Middle frontal gyrus (tissue), 1 donor: ENCODE data around the gene EME2.
A peak's percentile ranks its signal among the peaks of the same experiment; 100 is the strongest.

Experiments used
- DNase-seq: peaks from one replicate; pipeline ENCODE4 v3.0.0-alpha.2; 2015; ENCODE audit warnings: low spot score; ENCODE audit errors: extremely low spot score

The EME2 gene

DNA sequence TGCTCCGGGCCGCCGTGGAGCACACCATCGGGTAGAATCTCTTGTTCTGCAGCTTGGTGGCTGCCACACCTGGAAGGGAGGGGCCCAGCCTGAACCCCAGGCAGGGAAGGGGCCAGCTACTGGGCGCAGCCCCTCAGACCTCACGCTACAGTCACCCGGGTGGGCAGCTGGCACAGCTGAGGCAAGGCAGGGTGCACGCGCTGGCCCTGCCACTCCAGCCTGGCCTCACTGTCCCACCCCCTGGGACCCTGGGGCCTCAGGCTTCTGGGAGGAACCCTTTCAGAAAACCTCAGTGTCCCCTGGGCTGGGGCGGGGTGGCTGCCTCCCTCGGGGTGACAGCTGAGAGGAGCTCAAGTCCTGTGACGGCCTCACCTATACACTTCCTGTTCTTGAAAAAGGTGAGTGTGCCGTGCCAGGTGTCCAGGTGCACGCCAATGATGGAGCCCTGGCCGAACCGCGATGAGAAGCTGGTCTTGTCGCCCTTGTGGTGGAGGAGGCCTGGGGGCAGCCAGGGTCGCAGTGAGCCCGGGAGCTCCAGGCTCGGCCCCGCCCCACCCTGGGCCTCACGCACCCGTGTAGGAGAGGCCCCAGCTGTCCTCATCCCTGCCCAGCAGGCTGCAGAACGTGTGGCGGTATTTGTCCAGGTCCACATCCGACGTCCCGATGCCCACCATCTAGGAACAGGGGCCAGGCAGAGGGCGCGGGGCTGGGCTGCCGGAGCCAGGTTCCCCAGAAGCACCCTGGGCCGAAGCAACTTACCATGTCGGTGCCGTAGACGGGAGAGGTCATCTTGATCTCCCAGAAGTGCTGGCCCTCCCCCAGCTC is 5.0 kb downstream of the EME2 start:
- DNase-seq: no peak

DNA sequence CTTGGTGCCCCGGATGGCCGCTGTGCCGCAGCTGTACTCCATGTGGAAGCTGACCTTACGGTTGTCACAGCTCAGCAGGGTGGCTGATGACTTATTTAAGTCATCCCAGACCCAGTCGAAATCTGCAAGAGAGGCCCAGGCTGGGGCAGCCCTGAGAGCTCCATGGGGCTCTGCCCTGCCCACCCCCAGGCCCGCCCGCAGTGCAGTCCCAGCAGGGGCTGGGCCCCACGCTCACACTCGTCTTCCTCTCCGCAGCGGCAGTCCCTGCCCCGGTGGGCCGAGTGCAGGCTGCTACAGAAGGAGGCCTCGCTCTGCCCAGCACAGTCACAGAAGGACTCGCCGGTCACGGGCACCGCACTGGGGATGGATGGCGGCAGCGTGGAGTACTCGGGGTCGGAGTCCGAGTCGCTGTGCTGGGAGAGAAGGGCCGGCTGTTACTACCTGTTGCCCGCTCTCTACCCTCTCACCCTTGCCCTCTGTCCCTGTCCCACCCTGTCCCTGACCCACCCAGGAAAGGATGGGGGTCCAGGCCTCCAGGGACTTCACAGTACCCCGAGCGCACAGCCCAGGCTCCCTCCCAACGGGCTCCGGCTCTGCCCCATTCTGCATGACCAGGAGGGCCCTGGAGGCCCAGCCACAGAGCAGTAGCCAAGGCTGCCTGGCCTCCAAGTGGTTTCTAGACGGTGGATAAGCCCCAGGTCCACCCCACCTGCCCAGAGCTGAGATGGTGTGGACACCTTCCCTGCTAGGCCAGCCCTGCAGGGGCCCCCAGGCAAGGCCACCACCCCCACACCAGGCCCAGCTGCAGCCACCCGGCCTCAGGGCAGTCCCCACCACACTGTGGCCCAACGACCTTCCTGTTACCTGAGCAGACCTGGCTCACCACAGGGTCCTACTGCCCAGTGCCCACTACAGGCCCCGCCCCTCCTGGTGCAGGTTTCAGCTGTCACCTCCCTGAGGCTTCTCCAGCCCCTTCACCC is 5.9 kb downstream of the EME2 start:
- DNase-seq: no peak

DNA sequence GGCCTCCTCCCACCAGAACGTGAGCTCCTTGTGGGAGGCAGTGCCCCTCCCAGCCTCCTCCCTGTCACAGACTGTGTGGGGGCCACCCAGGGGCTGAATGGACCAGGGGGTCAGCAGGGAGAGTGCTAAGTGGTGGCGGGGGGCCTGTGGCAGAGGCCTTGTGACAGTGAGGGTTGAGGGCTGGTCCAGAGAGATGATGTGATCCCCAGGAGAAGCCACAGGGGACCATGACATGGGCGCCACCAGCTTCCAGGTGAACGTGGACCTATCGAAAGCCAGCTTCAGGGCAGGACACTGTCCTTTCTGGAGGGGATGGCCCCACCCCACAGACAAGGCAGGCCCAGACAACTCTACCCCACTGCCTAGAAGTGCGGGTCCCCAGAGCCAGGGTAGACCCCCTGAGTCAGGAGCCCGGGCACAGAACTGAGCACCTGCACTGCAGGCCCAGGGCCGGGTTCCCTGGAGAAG is 6.7 kb downstream of the EME2 start:
- DNase-seq: no peak

DNA sequence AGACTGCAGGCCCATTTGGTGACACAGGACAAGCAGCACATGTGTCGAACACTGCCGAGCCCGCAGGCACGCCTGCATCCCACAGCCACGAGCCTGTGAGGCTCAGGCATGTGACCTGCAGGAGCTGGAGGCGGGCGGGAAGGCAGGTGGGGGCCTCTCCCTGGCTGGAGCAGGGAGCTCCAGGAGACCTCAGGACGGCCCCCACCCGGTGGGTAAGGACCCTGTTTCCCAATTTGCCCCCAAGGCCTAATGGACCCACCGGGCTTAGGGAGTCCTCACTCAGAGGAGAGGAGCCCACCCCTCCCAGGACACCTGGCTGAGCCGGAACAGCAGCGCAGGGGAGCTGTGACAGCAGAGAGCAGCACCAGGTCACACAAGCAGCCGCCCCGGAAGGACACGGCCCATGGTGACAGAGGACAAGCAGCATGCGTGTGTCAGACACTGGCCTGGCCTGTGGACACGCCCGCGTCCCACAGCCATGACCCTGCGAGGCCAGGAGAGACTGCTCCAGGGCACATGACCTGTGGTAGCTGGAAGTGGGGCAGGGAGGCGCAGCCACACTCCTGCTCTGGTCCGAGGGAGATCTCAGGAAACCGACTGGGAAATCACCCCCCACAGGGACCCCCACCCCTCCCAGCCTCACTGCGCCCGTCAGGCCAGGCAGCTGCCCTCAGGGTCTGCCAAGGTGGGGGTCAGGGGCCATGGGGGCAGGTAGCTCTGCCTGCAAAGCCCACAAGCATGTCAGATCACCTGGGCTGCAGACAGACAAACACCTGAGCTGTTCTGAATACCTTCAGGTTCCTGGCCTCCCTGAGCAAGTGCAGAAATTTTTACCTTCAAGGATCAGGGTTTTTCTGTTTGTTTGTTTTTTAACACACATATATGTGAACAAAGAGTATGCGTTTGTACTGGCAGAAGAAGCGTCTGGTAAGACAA is 7.4 kb downstream of the EME2 start:
- DNase-seq: no peak

DNA sequence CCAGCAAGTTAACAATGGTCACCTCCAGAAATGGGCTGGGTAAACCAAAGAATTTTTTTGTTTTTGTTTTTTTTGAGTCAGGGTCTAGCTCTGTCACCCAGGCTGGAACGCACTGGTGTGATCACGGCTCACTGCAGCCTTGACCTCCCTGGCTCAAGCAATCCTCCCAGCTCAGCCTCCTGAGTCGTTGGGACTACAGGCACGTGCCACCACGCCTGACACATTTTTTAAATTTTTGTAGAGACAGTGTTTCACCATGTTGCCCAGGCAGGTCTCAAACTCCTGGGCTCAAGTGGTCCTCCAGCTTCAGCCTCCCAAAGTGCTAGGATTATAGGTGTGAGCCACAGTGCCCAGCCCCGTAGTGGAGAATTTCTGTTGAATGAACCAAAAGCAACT is 8.1 kb downstream of the EME2 start:
- DNase-seq: no peak

DNA sequence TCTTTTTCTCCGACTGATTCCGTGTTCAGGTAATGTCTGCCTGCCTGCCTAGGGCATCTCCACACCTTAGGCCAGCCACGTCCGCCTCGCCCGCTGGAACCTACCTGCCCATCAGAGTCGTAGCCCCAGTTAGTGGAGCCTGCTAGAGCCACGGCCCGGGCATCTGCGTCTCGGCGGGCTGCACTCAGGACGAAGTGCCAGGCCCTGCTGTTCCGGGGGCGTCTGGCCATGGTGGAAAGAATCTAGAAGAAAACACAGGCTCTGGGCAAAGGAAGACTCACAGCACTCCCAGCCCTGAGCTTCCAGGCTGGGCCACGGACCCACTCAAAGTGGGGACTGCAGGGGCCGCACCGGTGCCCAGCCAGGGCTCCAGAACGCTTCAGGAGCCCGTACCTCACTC is 8.6 kb downstream of the EME2 start:
- DNase-seq: no peak

DNA sequence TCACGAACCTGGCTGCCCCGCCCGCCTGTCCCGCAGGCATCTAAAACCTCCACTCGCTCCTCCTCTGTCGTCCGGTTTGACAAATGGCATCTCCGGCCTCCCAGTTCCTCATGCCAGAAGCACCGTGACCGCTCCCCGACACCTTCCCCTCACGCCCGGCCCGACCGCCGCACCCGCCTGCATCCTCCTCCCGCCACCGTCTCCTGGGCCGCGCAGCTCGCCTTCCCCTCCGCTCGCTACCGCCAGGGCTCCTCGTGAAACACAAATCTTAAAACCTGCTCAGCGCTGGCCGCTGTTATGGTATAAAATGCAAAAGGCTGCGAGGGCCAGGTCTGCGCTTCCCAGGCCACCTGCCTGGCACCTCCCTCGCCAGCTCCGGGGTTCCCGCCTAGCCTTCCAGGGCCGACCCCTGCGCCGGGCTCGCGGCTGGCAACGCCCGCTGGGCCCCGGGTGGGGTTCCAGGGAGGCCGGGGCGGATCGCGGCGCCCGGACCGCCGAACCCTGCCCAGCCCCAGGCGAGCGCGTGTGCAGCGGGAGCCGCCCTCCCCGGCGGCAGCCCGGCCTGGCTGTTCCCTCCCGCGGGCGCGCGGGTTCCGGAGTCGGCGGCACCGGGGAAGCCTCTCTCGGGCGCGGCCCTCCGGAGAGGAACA is 9.3 kb downstream of the EME2 start:
- DNase-seq: no peak

DNA sequence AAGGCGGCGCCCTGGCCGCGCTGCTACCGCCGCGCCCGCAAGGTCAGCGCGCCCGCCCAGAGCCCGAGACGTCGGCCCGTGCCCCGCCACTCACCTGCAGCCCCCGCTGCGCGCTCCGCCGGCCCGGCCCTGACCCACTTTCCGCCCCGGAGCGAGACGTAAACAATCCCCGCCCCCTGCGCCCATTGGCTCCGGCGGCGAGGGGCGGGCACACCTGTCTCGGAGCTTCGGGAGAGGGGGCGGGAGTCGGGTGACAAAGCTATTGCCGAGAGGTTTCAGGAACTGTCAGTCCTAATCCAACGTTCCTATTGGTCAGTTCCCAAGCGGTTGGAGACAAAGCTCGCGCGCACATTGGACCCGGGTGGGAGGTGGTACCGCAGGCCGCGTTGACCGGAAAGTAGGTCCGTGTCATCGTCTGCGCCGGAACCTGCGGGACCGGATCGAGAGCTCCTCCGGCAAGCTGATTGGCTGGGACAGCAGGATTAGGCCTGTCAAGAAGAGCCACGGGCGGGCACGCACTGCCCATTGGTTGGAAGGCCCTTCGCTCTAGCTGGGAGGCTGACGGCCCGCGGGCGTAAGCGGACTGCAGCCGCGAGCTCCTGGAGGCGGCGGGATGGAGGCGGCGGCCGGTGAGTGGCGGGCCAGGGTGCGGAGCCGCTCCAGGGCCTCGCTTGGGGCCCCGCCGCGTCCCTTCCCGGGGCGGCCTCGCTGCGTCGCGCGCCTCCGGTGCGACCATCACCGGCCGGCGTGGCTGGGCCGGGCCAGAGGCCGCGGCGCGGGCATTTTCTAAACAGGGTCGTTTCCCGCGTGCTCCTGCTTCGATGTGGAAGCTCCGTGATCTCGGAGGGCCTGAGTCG is 10.0 kb downstream of the EME2 start, which contains the start of the genes NUBP2 and SPSB3:
Gene NUBP2 (plus strand): TSS at position 553 of the 857 bp plus-strand sequence. CDS start 61 bp downstream, at position 614.
Gene SPSB3 (minus strand): TSS at position 164 of the 857 bp plus-strand sequence. CDS start 1,088 bp downstream, outside the sequence.
- DNase-seq: peak; percentile 100

DNA sequence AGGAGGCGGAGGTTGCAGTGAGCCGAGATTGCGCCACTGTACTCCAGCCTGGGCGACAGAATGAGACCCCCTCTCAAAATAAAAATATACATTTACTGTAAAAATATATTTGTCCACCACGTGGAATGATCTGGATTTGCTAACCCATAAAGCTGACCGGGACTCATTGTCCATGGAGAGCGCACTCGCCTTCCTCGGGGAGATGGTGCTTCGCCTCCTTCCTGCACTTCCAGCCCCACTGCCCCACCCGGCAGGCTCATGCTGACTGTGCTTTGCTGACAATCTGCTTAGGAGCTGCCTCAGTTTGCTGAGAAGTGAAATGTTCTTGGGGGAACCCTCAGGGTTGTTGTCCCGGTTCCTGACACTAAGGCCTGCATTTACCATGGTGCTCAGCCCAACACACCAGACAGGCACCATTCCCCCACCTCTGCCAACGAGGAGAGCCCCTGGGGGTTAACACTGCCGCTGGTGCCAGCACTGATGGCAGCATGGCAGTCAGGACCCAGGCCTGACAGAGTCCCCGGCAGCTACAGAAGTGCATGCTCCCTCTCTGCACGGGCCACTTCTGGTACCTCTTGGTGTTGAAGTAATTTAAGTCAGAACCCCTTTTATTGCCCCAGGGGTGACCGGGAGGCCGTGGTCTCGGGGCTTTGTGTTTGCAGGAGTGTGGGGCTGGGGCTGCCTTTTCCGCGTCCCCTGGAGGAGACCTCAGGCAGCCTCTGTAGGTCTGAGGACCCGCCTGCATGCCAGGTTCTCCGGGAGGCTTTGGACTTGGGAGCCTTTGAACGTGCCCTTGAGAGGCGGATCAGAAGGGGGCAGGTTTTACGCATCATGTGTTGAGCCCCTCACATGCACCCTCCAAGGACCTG is 12.6 kb downstream of the EME2 start:
- no peak for DNase-seq

DNA sequence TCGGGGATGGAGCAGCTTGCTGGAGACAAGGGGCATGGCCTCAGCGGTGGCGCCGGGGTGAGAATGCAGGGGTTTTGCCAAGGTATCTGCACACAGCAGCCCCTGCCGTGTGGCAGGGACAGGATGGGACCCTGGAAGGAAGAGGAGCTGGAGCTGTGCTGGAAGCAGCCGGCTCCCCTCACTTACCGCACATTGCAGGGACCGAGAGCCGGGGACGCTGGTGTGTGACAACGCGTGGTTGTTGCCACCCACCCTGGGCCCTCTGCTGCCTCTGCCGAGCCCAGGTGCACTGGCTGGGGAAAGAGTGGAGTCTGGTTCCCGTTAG is 13.2 kb downstream of the EME2 start:
- DNase-seq: no peak

DNA sequence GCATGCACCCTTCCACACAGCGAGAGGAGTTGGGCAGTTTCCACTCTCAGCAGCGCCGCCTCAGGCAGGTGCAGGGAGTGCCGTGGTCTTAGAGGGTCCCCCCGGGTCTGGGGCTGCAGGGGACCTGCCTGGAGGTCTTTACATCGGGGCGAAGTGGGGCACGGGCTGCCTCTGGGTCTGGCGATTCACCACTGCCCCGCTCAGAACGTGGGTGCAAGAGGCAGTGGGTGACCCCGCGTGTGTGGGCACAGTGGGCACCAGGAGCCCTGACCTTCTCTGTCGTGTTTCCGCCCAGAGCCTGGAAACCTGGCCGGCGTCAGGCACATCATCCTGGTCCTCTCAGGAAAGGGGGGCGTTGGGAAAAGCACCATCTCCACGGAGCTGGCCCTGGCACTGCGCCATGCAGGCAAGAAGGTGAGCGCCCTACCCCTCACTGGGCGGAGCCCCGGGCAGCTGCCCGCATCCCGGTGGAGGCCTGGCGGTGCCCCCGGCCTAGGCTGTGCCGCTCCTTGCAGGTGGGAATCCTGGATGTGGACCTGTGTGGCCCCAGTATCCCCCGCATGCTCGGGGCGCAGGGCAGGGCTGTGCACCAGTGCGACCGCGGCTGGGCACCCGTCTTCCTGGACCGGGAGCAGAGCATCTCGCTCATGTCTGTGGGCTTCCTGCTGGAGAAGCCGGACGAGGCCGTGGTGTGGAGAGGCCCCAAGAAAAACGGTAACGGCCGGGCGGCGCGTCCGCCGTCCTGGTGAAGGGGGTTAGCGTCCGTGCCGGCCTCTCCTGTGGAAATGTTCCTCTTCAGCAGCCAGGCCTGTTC is 13.8 kb downstream of the EME2 start:
- no peak for DNase-seq

DNA sequence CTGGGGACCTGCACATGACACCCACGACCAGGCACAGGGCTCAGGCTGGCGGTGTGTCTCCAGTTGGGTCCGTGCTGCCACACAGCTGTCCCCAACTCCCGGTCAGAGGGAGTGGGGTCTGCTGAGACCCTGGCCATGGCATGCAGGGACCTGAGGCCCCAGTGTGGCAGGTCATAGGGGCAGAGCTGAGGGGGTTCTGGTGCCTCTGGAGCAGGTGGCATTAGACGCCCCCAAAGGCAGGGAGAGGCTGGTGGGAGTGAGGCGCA is 14.4 kb downstream of the EME2 start:
- DNase-seq: no peak

DNA sequence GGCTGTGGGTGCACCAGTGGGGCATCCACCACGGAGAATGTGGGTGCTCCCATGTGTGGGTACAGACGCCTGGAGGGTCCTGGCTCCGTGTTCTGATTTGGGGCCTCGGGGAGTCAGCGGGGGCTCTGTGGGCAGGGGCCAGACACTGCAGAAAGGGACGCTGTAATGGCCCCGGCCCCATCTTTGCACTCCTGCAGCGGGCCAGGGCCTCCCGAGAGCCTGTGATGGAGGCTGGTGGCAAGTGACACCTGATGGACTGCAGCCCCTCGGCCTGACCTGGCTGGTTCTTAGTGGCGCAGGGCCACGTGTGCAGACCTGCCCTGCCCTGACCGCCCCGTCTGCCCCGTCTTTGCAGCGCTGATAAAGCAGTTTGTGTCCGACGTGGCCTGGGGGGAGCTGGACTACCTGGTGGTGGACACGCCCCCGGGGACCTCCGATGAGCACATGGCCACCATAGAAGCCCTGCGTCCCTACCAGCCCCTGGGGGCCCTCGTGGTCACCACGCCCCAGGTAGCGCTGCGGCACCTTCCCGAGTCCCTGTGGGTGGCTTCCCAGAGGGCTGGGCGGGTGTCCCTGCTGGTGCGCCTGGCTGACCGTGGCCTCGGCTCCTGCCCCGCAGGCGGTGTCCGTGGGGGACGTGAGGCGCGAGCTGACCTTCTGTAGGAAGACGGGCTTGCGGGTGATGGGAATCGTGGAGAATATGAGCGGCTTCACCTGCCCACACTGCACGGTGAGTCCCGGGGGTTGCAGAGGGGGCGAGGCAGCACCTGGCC is 14.9 kb downstream of the EME2 start:
- DNase-seq: no peak

DNA sequence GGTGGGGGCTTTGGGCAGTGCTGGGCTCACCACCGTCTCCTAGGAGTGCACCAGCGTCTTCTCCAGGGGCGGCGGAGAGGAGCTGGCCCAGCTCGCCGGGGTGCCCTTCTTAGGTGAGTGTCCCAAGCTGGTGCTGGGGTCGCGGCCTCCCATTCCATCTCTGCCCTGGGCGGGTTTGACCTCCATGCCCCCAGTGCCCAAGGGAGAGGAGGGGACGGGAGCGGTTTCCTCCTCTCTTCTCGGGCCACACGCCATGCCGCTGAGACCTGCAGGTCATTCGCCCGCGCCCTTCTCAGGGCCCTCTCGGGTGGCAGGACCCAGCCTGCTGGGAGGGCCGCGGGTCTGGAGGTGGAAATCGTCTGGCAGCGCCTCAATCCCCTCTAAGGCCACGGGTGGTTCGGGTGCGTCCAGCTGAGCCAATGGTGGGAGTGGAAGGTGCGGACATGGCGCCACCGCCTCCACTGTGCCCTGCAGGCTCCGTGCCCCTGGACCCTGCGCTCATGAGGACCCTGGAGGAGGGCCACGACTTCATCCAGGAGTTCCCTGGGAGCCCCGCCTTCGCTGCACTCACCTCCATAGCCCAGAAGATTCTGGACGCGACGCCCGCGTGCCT is 15.6 kb downstream of the EME2 start:
- DNase-seq: no peak

DNA sequence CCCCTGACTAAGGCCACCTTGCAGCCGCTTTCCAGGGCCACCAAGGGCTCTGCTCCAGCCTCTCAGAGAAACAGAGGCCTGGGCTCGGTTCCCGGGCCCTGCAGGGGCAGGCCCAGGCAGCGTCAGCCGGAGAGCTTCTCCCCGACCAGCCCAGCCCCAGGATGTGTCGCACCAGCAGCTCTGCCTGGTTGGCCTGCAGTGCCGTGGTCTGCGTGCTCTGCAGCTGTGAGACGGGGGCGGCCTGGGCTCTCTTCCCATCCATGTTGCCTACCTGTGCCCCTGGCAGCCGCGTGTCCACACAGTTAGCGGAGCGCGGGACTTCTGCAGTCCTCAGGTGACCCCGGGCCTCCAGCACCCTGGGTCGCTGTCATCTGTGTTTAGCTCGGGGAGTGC is 16.1 kb downstream of the EME2 start:
- DNase-seq: no peak

DNA sequence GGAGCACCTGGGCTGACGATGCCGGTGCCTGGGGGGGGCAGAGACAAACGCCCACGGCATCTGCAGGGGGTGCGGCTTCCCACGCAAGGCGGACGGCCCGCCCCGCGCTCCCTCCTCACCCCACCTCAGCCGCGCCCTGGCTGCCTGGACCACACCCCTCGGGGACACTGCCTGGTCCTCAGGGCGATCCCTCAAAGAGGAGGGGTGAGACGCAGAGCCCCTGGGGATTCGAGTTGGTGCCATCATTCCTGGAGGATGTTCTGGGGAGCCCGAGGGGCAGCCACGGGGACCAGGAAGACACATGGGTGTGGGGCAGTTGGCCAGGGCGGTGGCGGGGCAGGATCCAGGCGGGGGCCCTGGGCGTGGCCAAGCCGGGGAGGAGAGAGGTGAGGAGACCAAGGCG is 17.0 kb downstream of the EME2 start:
- no peak for DNase-seq

DNA sequence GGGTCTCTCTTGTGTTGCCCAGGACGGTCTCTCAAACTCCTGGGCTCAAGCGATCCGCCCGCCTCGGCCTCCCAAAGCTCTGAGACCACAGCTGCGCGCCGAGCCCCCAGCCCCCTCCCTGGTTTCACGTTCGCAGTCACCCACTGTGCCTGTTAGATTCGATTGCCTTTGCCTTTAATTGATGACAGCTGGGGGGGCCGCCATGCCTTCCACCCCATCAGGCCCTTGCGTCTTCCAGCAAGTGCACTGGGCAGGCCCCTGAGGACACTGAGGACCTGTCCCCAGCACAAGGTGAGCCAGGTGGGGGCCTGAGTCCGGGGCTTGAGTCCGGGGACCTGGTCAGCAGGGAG is 17.6 kb downstream of the EME2 start:
- DNase-seq: no peak
